NCI-H2227 treated with DMSO at 0.1 percent for 48 hours (cell line): ENCODE measurements around the gene FMO1.
"Not testable (repeated sequence)": the region's sequence is repeated elsewhere in the genome, so short reads cannot be mapped to it uniquely, and the experiment has no call there.

Experiments
- DNase-seq: peaks from one replicate; lab custom pipeline; 2025; lab: John Stamatoyannopoulos, UW

FMO1 gene

GRCh38 chr1:171233183-171233582 is 15.1 kb upstream of the FMO1 start:
- no peak for DNase-seq

- not testable (repeated sequence) for DNase-seq
These were observed 12.1 kb upstream of the FMO1 start for GRCh38 chr1:171236231-171236630.

GRCh38 chr1:171243878-171244277 is 4.4 kb upstream of the FMO1 start:
- DNase-seq: no peak

GRCh38 chr1:171245458-171246064 is 2.7 kb upstream of the FMO1 start:
- peak; percentile 11 for DNase-seq

GRCh38 chr1:171247501-171247900 is 793 bp upstream of the FMO1 start:
- DNase-seq: no peak

GRCh38 chr1:171248841-171249240 is 547 bp downstream of the FMO1 start:
- DNase-seq: no peak

GRCh38 chr1:171250263-171250662 is 2.0 kb downstream of the FMO1 start:
- no peak for DNase-seq

- DNase-seq: peak; percentile 6
These were observed 3.0 kb downstream of the FMO1 start for GRCh38 chr1:171251042-171251951.

GRCh38 chr1:171251952-171252300 is 3.6 kb downstream of the FMO1 start:
- no peak for DNase-seq

- no peak for DNase-seq
These were observed 4.2 kb downstream of the FMO1 start for GRCh38 chr1:171252482-171252881.

- no peak for DNase-seq
These were observed 6.6 kb downstream of the FMO1 start for GRCh38 chr1:171254859-171255258.

GRCh38 chr1:171256940-171257606 is 8.8 kb downstream of the FMO1 start:
- DNase-seq: no peak

GRCh38 chr1:171257607-171258076 is 9.3 kb downstream of the FMO1 start:
- DNase-seq: no peak

- no peak for DNase-seq
These were observed 10.1 kb downstream of the FMO1 start for GRCh38 chr1:171258429-171258828.

GRCh38 chr1:171258943-171259342 is 10.6 kb downstream of the FMO1 start:
- no peak for DNase-seq

- no peak for DNase-seq
These were observed 13.0 kb downstream of the FMO1 start for GRCh38 chr1:171261336-171261735.

- no peak for DNase-seq
These were observed 15.6 kb downstream of the FMO1 start for GRCh38 chr1:171263901-171264300.

GRCh38 chr1:171265686-171266085 is 17.4 kb downstream of the FMO1 start:
- DNase-seq: no peak

GRCh38 chr1:171266930-171267329 is 18.6 kb downstream of the FMO1 start:
- DNase-seq: no peak

GRCh38 chr1:171267391-171267790 is 19.1 kb downstream of the FMO1 start:
- DNase-seq: no peak

GRCh38 chr1:171270806-171271205 is 22.5 kb downstream of the FMO1 start:
- no peak for DNase-seq

GRCh38 chr1:171277534-171277933 is 29.2 kb downstream of the FMO1 start:
- no peak for DNase-seq

GRCh38 chr1:171279234-171279633 is 30.9 kb downstream of the FMO1 start:
- DNase-seq: no peak
